H1 (cell line): ENCODE results near the gene TMEM204. TPM values are rescaled to one million over a fixed set of nuclear protein-coding genes. Genes with fewer than 3 reads are reported as not detected.

ENCODE experiments used
- MAX ChIP-seq: IDR thresholded peaks from 2 replicates; pipeline ENCODE4 v1.6.1; 2012; ENCODE audit warnings: inconsistent platforms
- RBBP5 ChIP-seq: IDR thresholded peaks from 2 replicates; pipeline ENCODE4 v1.7.1; 2012; ENCODE audit warnings: low read depth, mild to moderate bottlenecking, inconsistent platforms, low read length, moderate library complexity, borderline replicate concordance
- SAP30 ChIP-seq: fragments of 300-600 bp; sonication (generic); IDR thresholded peaks from 2 replicates; pipeline ENCODE4 v1.7.1; 2012; ENCODE audit warnings: low read length, moderate library complexity, mild to moderate bottlenecking, inconsistent platforms; ENCODE audit not compliant: insufficient read depth, insufficient replicate concordance
- polyA plus RNA-seq, 7 experiments: library from polyadenylated mRNA; depleted of rRNA in 3 of 7; stranded (reverse) in 5 of 7; unstranded in 2 of 7; fragments of >200 nt in 5 of 7; fragments of 200-250 nt in 2 of 7; gene quantifications; 1 replicate in 5 of 7; 2 replicates in 1 of 7; 4 replicates in 1 of 7; pipeline versions ENCODE4 v1.2.1 to v1.2.3, GENCODE V29; 2011 to 2013; ENCODE audit warnings: missing spikeins in 2 of 7, mixed read lengths in 2 of 7
- total RNA-seq: library from RNA; stranded (reverse); fragmentation: NEBNext Ultra II Directional; extraction: Animal tissue kit (Norgen Biotek cat#: 25700); gene quantifications from 2 replicates; pipeline ENCODE4 v1.2.1, GENCODE V29; 2021

The TMEM204 gene
- total and polyA plus RNA-seq, 2 of the 8 experiments (the other 6 are each of a cell fraction or from before 2014, with no cell fraction given): not detected

GRCh38 chr16:1497014-1497598 is 36.4 kb upstream of the TMEM204 start (continued):
- TF ChIP-seq SAP30: no peak
- no peak for TF ChIP-seq MAX
- no peak for TF ChIP-seq RBBP5
